Measurements from ENCODE around the gene AUP1. TPM values are rescaled to one million over a fixed set of nuclear protein-coding genes. Genes with fewer than 3 reads are reported as not detected.
A peak's percentile ranks its signal among the peaks of the same experiment; 100 is the strongest.

Gene AUP1
- total RNA-seq, 1 experiment from 2014 or later = 91.5 TPM

DNA sequence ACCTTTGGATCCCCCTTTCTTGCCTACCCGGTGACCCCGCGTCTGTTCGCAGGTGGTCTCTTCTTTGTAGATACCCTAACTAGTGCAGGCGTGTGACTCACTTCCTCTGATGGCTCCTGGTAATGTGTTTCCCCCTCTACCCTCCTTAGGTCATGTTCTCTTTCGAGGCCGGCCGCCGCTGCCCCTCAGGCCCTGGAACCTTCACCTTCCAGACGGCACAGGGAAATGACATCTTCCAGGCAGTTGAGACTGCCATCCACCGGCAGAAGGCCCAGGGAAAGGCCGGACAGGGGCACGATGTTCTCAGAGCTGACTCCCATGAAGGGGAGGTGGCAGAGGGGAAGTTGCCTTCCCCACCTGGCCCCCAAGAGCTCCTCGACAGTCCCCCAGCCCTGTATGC lies 26.7 kb upstream of the AUP1 start:
- Histone ChIP-seq H3K23me2 (ENCODE audit: insufficient read length, low read depth, low read length, poor library complexity, severe bottlenecking) (peaks cover 20% of the 10 kb centered on the region), H2AK5ac (ENCODE audit: insufficient read length, low read length) (no peak overlapping the region), H3K4me2 (ENCODE audit: insufficient read depth, insufficient read length, low read length) (no peak overlapping the region), H2BK12ac (ENCODE audit: insufficient read length, low read depth, low read length) (no peak overlapping the region), H3K18ac (ENCODE audit: insufficient read length, low read depth, low read length) (no peak overlapping the region), H2BK20ac (ENCODE audit: low read depth, low read length, poor library complexity, severe bottlenecking) (no peak overlapping the region), H3K14ac (ENCODE audit: insufficient read depth, low read length) (no peak overlapping the region), H3K79me1 (ENCODE audit: insufficient read depth, low read depth, low read length, poor library complexity, severe bottlenecking) (no peaks in the 10 kb centered on the region), H4K20me1 (ENCODE audit: control insufficient read depth, insufficient read depth, insufficient read length) (no peaks in the 10 kb centered on the region), H4K91ac (ENCODE audit: insufficient read length, low read depth, low read length) (no peak overlapping the region), H3K4me1 (ENCODE audit: insufficient read depth, low read length) (0 out of 2 replicates have a peak, but pooled peaks cover 5% of the 10 kb centered on the region), H3K4ac (ENCODE audit: low read depth, low read length) (no peak overlapping the region), H2BK5ac (ENCODE audit: insufficient read length, low read length) (no peak overlapping the region), H2BK15ac (ENCODE audit: low read depth, low read length) (no peak overlapping the region), H2AFZ (ENCODE audit: low read length) (no peak overlapping the region), H3K23ac (ENCODE audit: insufficient read length, low read depth, low read length) (no peak overlapping the region), H3T11ph (ENCODE audit: low read length) (no peak overlapping the region), H3K79me2 (ENCODE audit: insufficient read depth, low read length) (no peaks in the 10 kb centered on the region), H3K9ac (ENCODE audit: extremely low read depth, insufficient read length, low read length) (no peak overlapping the region), H2BK120ac (ENCODE audit: low read depth, low read length, poor library complexity, severe bottlenecking) (no peak overlapping the region), H3K9me3 (ENCODE audit: control insufficient read depth, low read depth, low read length) (no peaks in the 10 kb centered on the region), H4K5ac (ENCODE audit: insufficient read length, low read depth, low read length) (no peak overlapping the region), H3K27ac (ENCODE audit: insufficient read length, low read depth, low read length) (no peak overlapping the region), H4K8ac (replicated peaks; ENCODE audit: insufficient read length, low read depth, low read length) (no peak overlapping the region), H3K56ac (ENCODE audit: insufficient read length, low read depth, low read length) (no peak overlapping the region), H3K27me3 (ENCODE audit: insufficient read depth, low read length) (no peaks in the 10 kb centered on the region; the same call in 1 of the 2 replicates)
- TF ChIP-seq CTCF (conservative IDR thresholded peaks at IDR 0.05) = no peak
- no peak for DNase-seq
- Mint-ChIP-seq H3K27ac (no peak overlapping the region; a peak in 1 of 7 replicates), H3K4me3 (peak overlapping the region; percentile 92 to 93; a peak in 4 of 5 replicates), H3K27me3 (ENCODE audit: low read depth) (peaks cover 48% of the 10 kb centered on the region), H3K9me3 (no peaks in the 10 kb centered on the region), H3K4me1 (peaks cover 24 to 30% of the 10 kb centered on the region in 2 experiments), H3K36me3 (ENCODE audit: insufficient read depth in 1 of 3, low read depth in 3 of 3) (peaks cover 0 to 23% (median 15%) of the 10 kb centered on the region in 3 experiments; a peak in 6 of 7 replicates)
- WGBS (ENCODE audit: extremely low coverage, insufficient read length, low lambda C conversion rate) = no CpG with 5 or more reads among the region's 14 CpGs

Measured in H9 (cell line).